OCI-LY3 (cell line): ENCODE data around the gene ORAI1.
"Not testable (repeated sequence)": the region's sequence is repeated elsewhere in the genome, so short reads cannot be mapped to it uniquely, and the experiment has no call there.

Experiments
- CTCF ChIP-seq: fragments of 200-600, 300-600 bp; sonication (generic); IDR thresholded peaks from 2 replicates; pipeline ENCODE4 v1.5.1; 2014; ENCODE audit warnings: antibody characterized with exemption, low read length, low read depth
- EZH2phosphoT487 ChIP-seq: fragments of 200-600 bp; shearing (Covaris generic); IDR thresholded peaks from 2 replicates; pipeline ENCODE4 v1.6.1; 2018; ENCODE audit warnings: antibody characterized with exemption, mixed run types, low read depth

- not testable (repeated sequence) for TF ChIP-seq CTCF, EZH2phosphoT487
Measured at GRCh38 chr12:121679661-121680197, 53.4 kb downstream of the ORAI1 start.
